ENCODE data around the gene ICA1L. TPM values are rescaled to one million over a fixed set of nuclear protein-coding genes. Genes with fewer than 3 reads are reported as not detected.

The ICA1L gene
- total RNA-seq, 1 donor from 2014 or later: 6.5 TPM

- H3K27ac ChIP-seq (replicated peaks): no peak overlapping the region
Measured at GRCh38 chr2:202764991-202765390, 106.6 kb downstream of the ICA1L start.

DNA sequence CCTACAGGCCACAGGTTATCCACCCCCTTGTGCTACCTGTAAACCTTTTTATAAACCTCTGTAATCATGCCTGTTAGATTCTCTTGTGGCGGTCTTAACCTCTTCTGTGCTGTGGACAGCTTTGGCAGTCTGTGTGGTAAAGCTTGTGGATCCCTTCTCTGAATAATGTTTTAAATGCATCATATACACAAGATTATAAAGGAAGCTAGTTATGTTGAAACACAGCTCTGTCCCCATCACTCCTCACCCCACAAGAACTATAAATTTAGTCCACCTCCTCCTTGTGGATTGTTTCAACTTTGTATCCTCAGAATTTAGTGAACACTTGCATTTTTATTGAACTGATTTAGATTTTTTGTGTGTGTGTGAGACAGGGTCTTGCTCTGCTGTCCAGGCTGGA lies 107.7 kb downstream of the ICA1L start:
- TF ChIP-seq, protein P1, sequence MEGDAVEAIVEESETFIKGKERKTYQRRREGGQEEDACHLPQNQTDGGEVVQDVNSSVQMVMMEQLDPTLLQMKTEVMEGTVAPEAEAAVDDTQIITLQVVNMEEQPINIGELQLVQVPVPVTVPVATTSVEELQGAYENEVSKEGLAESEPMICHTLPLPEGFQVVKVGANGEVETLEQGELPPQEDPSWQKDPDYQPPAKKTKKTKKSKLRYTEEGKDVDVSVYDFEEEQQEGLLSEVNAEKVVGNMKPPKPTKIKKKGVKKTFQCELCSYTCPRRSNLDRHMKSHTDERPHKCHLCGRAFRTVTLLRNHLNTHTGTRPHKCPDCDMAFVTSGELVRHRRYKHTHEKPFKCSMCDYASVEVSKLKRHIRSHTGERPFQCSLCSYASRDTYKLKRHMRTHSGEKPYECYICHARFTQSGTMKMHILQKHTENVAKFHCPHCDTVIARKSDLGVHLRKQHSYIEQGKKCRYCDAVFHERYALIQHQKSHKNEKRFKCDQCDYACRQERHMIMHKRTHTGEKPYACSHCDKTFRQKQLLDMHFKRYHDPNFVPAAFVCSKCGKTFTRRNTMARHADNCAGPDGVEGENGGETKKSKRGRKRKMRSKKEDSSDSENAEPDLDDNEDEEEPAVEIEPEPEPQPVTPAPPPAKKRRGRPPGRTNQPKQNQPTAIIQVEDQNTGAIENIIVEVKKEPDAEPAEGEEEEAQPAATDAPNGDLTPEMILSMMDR (IDR thresholded peaks at IDR 0.05; ENCODE audit: borderline replicate concordance): no peak
- no peak for DNase-seq
- peaks cover 21% of the 10 kb centered on the region for H3K36me3 ChIP-seq
- H3K27me3 ChIP-seq (ENCODE audit: low read depth): no peaks in the 10 kb centered on the region
- H3K27ac ChIP-seq (replicated peaks): no peak overlapping the region
- no peak overlapping the region for H3K4me3 ChIP-seq
- no peaks in the 10 kb centered on the region for H3K4me1 ChIP-seq
- intact Hi-C loops (cut with micrococcal nuclease): no loop called here
- no peaks in the 10 kb centered on the region for H3K9me3 ChIP-seq (replicated peaks)

More at GRCh38 chr2:202764991-202765390, 106.6 kb downstream of the ICA1L start:
- intact Hi-C loops (cut with micrococcal nuclease): no loop called here
- TF ChIP-seq, protein P1 (IDR thresholded peaks at IDR 0.05; ENCODE audit: borderline replicate concordance): no peak
- Histone ChIP-seq H3K27me3 (ENCODE audit: low read depth) (no peaks in the 10 kb centered on the region), H3K4me1 (no peaks in the 10 kb centered on the region), H3K4me3 (no peak overlapping the region), H3K9me3 (replicated peaks) (no peaks in the 10 kb centered on the region), H3K36me3 (peaks cover 14% of the 10 kb centered on the region)
- DNase-seq: no peak

GRCh38 chr2:202762556-202762955 lies 109.0 kb downstream of the ICA1L start:
- intact Hi-C loops (cut with micrococcal nuclease): no loop called here
- Histone ChIP-seq H3K27ac (replicated peaks) (no peak overlapping the region), H3K9me3 (replicated peaks) (no peaks in the 10 kb centered on the region), H3K4me3 (no peak overlapping the region), H3K27me3 (ENCODE audit: low read depth) (no peaks in the 10 kb centered on the region), H3K36me3 (peaks cover 25% of the 10 kb centered on the region), H3K4me1 (no peaks in the 10 kb centered on the region)
- DNase-seq: no peak
- TF ChIP-seq, protein P1 (IDR thresholded peaks at IDR 0.05; ENCODE audit: borderline replicate concordance): no peak

DNA sequence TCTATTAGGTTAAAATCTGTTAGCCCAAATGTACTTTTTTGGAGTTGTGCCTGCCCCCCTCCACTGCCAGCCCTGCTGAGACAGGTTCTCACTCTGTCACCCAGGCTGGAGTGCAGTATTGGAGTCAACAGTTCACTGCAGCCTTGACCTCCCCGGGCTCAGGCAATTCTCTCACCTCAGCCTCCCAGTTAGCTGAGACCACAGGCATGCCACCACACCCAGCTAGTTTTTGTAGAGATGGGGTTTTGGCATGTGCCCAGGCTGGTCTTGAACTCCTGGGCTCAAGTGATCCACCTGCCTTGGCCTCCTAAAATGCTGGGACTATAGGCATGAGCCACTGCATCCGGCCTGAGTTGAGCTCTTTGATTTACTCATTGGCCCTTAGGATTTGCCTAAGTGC lies 110.7 kb downstream of the ICA1L start:
- Histone ChIP-seq H3K9me3 (replicated peaks) (no peaks in the 10 kb centered on the region), H3K27ac (replicated peaks) (no peak overlapping the region), H3K4me3 (no peak overlapping the region), H3K4me1 (no peaks in the 10 kb centered on the region), H3K27me3 (ENCODE audit: low read depth) (no peaks in the 10 kb centered on the region), H3K36me3 (peaks cover 31% of the 10 kb centered on the region)
- no peak for DNase-seq
- intact Hi-C loops (cut with micrococcal nuclease): no loop called here
- TF ChIP-seq, protein P1 (IDR thresholded peaks at IDR 0.05; ENCODE audit: borderline replicate concordance): no peak

- no peak overlapping the region for H3K4me3 ChIP-seq
- intact Hi-C loops (cut with micrococcal nuclease): no loop called here
- H3K27me3 ChIP-seq (ENCODE audit: low read depth): no peaks in the 10 kb centered on the region
- H3K36me3 ChIP-seq: peaks cover 28% of the 10 kb centered on the region
- H3K27ac ChIP-seq (replicated peaks): no peak overlapping the region
- DNase-seq: no peak
- H3K9me3 ChIP-seq (replicated peaks): no peaks in the 10 kb centered on the region
- H3K4me1 ChIP-seq: no peaks in the 10 kb centered on the region
- TF ChIP-seq, protein P1 (IDR thresholded peaks at IDR 0.05; ENCODE audit: borderline replicate concordance): no peak
Measured at GRCh38 chr2:202758604-202759003, 113.0 kb downstream of the ICA1L start.

GRCh38 chr2:202758128-202758527 lies 113.4 kb downstream of the ICA1L start:
- no peaks in the 10 kb centered on the region for H3K27me3 ChIP-seq (ENCODE audit: low read depth)
- DNase-seq: no peak
- H3K4me3 ChIP-seq: no peak overlapping the region
- TF ChIP-seq, protein P1 (IDR thresholded peaks at IDR 0.05; ENCODE audit: borderline replicate concordance): no peak
- peaks cover 28% of the 10 kb centered on the region for H3K36me3 ChIP-seq
- no peak overlapping the region for H3K27ac ChIP-seq (replicated peaks)
- H3K4me1 ChIP-seq: no peaks in the 10 kb centered on the region
- H3K9me3 ChIP-seq (replicated peaks): peaks cover 4% of the 10 kb centered on the region
- intact Hi-C loops (cut with micrococcal nuclease): no loop called here

Measured in left ventricle myocardium inferior (tissue), 1 donor.